Testis (tissue), 2 donors: Measurements from ENCODE around the gene IZUMO4.

Experiments used
- CTCF ChIP-seq, 3 experiments: fragments of 450-650 bp in 2 of 3; fragments of 200-600 bp in 1 of 3; sonication (generic) in 1 of 3; IDR thresholded peaks; one replicate each; pipeline ENCODE4 v1.5.1; 2016 to 2019; ENCODE audit warnings: antibody characterized with exemption in 3 of 3, mild to moderate bottlenecking in 2 of 3, moderate library complexity in 1 of 3
- POLR2A ChIP-seq: fragments of 450-650 bp; IDR thresholded peaks from one replicate; pipeline ENCODE4 v1.6.1; 2017; ENCODE audit warnings: antibody characterized with exemption, mild to moderate bottlenecking, moderate library complexity

GRCh38 chr19:2099937-2100718 is 3.4 kb downstream of the IZUMO4 start:
- no peak for TF ChIP-seq CTCF (IDR thresholded peaks at IDR 0.05)
- TF ChIP-seq POLR2A: no peak
